Fibroblast of peridontal ligament (primary cell): ENCODE data around the gene PPP2R1B.
"Not testable (repeated sequence)": the region's sequence is repeated elsewhere in the genome, so short reads cannot be mapped to it uniquely, and the experiment has no call there.

Experiments used
- DNase-seq: peaks from one replicate; pipeline ENCODE4 v3.0.0-alpha.2; 2010; ENCODE audit errors: extremely low read depth

The PPP2R1B gene

DNA sequence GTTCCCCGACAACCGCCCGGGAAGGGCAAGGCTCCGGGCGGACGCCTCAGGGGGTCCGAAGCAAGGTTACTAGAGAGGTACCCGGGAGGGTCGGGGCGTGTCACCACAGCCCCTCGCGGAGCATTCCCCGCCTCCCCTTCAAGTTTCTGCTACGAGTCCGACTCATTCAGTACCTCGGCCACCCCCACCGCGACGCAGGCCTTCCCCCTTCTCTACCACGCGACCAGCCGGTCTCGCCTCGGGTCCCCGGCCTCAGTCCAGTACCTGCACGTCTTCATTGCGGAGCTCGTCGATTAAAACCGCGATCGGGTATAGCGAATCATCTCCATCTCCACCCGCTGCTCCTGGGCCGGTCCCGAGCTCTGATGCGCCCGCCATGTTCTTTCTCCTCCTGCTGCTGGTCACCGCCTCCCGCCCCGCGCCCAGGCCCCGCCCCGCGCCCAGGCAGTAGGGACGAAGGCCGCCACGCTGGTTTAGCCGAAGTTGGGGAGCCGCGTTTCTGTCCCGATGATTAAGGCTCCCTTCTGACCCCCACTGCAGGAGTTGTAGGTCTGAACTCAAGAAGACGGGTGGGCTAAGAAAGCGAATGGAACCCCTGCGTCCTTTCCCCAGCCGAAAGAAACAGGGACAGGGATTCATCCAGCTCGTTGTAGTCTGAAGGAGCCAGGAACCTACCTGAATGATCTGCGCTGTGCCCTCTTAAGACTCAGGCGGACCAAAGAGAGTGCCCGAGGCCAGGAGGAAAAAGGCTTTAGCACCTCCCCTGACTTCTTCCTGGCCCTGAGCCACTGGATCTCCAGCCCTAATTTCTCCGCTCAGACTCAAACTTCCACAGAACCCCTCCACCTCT lies at the start of gene PPP2R1B:
TSS of gene PPP2R1B (minus strand) at position 406 of the 850 bp plus-strand sequence. CDS start at position 378, 28 bp downstream.
- peak; percentile 65 for DNase-seq

DNA sequence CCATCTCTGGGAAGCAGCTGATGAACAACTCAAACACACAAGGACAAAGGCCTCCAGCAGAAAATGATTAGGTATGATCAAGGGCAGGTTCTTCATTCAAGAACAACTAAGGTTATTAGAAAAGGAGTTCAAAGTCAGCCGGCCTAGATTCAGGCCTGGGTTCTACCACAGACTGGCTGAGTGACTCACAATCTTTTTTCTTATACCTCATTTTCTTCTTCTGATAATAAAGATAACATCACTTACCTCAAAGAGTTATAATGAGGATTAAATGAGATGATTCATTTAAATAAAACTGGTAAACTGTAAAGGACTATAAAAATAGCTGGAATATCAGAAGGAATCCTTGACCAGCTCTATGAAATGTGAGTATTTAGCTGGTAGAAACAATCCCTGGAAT lies 49.3 kb upstream of the PPP2R1B start:
- no peak for DNase-seq

DNA sequence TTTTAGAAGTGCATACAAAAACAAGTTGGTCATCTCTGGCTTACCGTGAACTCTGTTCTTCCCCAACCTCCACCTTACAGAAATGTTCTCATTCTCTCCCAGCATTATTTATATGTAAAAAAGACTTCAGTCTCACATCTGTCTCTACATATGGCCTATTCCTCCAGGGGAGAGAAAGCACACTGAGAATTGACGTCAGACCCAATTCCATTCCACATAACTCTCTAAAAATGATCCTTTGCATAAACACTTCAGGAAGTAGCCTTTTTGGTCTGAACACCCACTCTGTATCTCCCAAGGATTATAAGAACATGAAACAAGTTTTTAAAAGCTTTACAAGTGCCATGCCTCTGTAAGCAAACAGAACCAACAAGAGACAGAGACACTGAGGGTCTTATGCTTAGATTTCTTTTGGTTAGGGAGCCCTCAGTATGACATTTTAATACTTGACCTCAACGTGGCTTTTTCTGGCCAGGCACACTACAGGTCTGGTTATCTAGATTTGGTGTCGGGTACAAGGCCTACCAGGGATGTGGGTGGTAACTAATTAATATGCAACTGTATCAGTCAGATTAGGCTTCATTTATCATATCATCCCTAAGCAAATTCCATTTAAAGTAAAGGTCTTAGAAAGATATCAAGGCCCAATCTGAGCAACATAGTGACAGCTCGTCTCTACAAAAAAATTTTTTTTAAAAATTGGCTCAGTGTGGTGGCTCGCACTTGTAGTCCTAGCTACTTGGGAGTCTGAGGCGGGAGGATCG lies 48.5 kb upstream of the PPP2R1B start:
- DNase-seq: peak; percentile 95

DNA sequence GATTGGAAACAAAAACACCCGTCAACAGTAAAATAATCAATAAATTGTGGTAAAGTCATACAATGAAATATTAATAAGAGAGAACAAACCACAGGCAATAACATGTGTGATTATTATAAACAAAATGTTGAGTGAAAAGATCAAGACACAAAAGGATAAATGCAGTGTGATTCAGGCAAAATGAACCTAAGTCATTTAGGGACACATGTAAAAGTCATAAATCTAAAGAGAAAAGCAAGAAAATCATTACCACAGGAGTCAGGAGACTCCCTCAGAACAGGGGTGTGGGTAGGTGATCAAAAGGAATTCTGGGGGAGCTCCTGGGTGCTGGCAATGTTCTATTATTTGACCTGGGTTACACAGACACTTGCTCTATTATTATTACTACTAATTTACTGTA lies 47.9 kb upstream of the PPP2R1B start:
- DNase-seq: no peak

DNA sequence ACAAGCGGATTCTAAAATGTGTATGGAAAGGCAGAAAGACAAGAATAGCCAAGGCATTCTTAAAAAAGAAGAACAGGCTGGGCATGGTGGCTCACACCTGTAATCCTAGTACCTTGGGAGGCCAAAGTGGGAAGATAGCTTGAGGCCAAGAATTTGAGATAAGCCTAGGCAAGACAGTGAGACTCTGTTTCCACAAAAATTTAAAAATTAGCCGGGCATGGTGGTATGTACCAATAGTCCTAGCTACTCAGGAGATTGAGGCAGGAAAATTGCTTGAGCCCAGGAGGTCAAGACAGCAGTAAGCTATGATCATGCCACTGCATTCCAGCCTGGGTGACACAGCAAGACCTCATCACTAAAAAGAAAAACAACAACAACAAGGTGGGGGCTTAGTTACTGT lies 46.0 kb upstream of the PPP2R1B start:
- no peak for DNase-seq

DNA sequence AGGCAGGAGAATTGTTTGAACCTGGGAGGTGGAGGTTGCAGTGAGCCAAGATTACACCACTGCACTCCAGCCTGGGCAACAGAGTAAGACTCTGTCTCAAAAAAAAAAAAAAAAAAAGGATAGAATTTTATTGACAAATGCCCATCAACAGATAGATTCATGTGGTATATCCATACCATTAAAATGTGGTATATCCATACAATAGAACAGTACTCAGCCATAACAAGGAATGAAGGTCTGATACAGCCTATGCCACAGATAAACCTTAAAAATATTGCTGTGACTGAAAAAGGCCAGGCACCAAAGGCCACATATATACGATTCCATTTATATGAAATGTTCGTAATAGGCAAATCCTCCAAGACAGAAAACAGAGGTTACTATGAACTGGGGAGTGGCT lies 45.3 kb upstream of the PPP2R1B start:
- no peak for DNase-seq

DNA sequence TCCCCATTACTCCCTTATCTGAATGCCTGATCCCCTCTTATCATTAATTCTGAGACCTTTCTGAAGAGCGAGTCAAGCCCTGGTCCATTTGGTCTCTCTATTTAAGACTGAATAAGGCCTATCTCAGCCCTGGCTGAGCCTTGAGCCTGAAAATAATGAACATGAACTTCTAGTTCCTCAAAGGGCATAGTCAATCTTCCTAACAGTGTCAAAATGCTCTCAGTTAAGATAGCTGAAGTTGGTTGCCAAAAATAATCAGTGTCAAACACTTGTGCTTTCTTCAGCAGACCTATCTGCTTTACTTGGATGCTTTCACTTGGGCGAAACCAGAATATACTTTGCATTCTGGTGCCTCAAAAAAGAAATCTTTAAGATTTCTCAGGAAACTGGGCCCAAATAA lies 42.6 kb upstream of the PPP2R1B start:
- no peak for DNase-seq

DNA sequence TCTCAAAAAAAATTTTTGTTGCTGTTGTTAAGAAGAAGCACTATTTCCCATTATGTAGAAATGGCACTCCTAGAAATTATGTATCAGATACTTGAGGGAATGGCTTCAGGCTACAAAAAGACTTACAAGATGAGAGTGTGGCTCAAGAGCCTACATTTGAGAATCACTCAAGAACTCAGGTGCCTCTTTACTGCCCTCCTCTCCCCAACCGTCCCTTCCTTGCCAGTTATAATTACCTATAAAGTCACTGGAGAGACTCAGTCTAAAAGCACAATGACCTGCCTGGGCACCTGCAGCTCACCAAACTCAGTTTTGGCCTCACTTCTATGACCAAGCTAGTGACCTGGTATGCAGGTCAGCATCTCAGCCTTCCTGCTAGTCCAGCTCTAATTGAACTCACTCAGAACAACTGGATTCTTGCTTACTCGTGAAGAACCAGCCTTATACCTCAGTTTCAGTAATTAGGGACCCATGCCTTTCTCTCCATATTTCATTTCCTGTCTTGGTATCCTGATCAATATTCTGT lies 41.9 kb upstream of the PPP2R1B start:
- no peak for DNase-seq

DNA sequence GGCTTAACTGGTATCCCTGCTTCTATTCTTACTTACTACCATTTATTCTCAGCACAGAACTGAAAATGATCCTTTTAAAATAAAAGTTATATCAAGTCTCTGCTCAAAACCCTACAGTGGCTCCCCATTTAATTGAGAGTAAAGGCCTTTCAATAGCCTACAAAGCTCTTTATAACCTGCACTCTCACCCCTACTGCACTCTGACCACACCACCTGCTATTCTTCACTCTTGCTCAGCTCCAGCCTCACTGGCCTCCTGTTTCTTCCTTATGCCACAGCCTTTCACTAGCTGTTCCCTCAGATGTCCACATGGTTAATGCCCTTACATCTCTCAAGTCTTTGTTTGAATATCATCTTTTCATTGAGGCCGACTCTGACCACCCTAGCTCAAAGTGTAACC lies 40.9 kb upstream of the PPP2R1B start:
- DNase-seq: no peak

DNA sequence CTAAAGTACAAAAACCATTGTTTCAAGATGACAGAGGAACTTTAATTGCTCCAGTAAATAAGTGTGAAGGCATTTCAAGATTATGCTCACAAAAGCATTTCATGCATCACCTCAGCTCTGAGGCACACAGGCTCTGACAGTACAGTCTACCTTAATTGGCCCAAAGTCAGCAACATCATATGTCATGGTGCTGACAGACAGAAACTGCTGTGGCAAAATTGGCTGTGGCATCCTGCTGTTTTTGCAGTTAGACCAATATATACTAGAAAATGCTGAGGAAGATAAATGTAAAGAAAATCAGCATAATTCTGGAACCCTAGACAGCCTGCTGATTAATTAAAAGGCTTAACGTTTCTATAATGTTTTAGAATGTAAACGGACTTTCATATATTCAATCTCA lies 34.9 kb upstream of the PPP2R1B start:
- no peak for DNase-seq

DNA sequence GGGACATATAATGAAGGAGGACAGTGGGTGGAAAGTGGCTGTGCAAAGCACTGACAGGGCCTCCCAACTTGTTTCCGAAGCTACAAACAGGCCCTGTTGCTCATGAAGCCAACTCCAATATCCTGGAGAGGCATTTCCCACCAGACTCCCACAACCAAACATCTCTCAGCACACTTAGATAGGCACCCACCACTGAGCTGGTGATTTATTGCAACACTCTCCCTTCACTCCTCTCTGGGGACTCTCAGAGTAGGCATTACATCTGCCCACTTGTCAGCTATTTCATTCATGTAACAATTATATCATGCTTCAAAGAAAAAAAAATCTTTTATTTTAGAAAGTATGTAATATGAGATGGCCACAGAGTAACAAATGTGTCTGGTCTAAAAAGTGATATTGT lies 32.1 kb upstream of the PPP2R1B start:
- DNase-seq: no peak

DNA sequence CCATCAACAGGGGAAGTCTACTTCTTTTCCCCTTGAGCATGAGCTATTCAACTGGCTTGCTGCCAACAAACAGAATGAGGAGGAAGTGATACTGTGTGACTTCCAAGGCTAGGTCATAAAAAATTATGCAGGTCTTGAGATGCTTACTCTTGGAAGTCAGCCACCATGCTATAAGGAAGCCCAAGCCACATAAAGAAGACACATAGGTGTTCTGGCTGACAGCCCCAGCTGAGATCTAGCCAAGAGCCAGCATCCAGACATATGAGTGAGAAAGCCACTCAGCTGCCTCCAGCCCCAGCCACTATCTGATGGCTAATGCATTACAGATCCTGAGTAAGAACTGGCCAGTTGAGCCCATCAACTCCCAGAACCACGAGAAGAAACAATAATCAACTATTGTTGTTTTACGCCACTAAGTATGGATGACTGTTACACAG lies 31.0 kb upstream of the PPP2R1B start:
- DNase-seq: no peak

DNA sequence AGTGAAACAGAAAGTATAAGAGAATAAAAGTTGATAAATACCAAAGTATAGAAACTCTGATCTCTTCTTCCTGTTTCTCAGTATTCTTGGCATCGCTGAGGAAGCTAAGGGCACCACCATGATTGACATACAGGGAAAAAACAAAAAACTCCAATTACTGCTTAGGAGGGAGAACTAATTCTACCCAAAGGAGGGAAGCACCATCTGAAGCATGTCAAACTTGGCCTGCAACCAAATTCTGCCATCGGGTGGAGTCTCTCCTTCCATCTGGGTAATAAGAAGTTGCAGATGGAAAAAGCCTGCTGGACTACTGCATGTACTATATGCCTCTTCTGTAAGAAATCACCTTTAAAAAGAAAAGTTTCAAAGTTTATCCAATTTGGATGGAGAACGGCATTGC lies 30.5 kb upstream of the PPP2R1B start:
- DNase-seq: peak; percentile 74

DNA sequence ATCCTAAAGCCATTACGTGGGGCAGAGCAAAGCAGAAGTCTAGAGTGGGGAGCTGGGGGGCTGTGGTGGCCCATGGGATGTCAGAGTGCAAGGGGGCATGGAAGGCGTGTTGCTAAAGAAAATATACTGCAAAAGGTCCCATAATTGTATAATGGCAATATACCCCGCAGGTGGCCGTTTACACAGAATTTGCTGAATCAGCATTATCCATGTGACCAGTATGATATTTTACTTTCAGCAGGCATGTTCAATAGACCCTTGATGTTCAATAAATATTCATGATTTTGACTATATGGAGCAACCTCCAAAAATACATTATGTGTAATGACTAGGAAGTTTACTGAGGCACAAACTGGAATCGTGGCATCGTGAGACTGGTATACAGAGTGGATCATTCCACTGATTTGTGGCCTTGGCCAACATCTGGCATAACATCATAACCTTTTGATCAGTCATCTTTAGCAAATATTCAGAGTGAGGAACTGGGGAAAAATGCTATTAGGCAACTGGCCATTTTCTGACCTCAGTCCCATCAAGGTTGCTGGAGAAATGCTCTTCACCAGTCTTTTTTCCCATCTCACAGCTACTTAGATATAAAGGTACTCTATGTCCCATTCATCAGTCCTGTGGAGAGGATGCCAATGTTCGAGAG lies 29.3 kb upstream of the PPP2R1B start:
- peak; percentile 86 for DNase-seq

DNA sequence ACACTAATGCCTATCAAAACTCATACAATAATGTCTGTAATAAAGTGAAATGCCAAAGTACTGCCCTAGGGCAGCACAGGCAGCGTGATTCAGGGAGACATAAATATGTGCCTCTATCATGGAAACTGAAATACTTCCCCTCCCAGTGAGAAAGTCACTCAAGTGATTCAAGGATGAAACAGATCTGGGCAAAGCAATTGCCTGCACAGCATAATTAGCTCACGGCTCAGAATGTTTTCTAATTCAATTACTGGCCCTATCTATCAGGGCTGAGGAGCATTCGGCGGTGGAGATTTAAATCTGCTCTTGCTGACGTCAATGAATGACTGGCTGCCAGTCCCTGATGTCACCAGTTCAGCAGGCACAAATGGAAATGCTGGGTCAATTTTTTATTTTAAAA lies 27.7 kb upstream of the PPP2R1B start:
- DNase-seq: peak; percentile 85

DNA sequence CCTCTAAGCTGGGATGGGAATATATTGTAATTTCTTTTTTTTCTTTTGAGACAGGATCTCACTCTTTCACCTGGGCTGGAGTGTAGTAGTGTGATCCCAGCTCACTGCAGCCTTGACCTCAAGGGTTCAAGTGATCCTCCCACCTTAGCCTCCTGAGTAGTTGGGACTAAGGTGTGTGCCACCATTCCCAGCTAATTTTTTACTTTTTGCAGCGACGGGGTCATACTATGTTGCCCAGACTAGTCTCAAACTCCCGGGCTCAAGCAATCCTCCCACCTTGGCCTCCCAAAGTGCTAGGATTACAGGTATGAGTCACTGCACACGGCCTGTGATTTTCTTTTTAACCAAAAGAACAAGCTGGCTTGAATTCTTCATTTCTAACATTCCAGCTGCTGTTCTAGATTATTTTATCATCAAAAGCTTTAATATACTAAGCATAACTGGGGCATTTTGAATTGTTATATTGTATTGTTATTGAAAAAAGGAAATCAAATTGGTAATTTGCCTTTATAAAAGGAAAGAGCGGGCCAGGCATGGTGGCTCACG lies 26.8 kb upstream of the PPP2R1B start:
- peak; percentile 44 for DNase-seq

DNA sequence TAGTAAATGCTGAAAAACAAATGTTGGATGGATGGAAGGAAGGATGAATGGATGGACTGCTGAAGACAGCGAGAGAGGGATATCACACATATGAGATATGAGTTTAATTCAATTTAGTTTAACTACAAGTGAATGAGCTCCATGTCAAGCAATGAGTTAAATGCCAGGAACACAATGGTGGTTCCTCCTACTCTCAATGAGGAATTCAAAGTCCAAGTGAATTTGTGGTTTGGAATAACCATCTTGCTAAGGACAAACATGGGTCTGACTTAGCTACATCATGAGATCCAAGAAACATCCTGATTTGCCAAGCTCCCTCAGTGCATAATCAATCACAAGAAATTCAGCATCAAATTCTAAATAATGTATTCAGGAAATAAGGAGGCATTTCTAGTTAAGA lies 26.1 kb upstream of the PPP2R1B start:
- DNase-seq: peak; percentile 48

DNA sequence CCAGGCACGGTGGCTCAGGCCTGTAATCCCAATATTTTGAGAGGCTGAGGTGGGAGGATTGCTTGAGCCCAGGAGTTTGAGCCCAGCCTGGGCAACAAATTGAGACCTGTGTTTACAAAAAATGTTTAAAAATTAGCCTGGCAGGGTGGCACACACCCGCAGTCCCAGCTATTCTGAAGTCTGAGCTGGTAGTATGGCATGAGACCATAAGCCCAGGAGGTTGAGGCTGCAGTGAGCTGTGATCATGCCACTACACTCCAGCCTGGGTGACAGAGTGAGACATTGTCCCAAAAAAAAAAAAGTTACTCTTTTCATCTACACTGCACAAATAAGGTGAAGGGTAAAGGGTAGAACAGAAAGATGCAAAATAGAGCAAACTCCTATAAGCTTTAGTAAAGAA lies 22.3 kb upstream of the PPP2R1B start:
- no peak for DNase-seq

DNA sequence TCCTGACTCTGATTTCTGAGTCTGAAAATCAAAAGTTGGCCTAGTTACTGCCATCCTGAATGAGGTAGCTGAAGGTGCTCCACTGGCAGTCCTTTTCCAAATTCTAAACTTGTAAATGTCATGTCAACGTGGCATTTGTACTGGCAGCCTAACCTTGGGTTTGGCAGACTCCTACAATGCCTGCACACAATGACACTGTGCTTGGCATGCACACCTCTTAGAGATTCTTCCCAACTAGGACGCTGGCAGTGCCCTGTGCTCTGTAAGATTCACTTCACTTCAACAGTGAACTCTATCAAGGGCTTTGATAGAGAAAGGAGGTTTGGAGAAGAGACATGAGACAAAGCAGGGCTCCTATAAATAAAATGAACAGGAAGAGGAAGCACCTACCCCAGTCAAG lies 21.9 kb upstream of the PPP2R1B start:
- no peak for DNase-seq

DNA sequence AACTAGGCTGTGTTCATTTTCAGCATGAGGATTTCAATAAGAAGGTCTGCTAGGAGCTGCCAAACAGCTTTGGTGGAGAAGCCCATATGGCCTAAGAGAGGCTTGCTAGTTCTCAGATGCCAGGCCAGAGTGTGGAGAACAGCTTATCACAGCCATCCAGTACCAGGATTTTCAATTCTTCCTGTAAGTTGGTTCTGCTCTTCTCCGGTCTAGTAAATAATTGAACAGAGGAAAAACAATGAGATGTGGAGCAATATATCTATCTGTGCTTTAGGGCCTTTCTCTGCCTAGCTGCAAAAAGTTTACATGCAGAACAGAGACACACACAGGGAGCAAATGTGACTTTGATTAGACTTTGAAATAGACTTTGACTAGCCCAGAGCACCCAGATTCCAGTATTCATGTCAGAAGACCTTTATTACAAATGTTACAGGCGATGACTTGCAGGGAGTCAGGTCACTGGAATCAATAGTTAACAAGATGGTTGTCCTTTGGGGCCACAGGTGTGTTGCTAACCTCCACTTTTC lies 19.8 kb upstream of the PPP2R1B start:
- no peak for DNase-seq

DNA sequence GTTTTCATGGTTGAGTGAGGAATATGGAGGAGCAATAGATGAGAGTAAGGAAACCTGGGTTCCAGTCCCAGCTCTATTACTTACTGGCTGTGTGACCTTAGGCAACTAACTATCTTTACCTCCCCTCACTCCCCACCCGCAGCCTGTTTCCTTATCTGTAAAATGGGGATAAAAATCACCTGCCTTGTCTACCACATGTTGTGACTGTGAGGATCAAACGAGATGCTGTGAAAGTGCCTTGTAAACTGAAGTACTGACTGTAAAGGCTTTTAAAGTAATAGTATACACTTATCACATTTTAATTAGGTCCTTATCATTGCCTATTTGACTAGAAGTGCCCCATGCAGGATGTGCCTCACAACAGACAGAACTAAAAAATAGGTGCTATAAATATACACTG lies 18.9 kb upstream of the PPP2R1B start:
- no peak for DNase-seq

DNA sequence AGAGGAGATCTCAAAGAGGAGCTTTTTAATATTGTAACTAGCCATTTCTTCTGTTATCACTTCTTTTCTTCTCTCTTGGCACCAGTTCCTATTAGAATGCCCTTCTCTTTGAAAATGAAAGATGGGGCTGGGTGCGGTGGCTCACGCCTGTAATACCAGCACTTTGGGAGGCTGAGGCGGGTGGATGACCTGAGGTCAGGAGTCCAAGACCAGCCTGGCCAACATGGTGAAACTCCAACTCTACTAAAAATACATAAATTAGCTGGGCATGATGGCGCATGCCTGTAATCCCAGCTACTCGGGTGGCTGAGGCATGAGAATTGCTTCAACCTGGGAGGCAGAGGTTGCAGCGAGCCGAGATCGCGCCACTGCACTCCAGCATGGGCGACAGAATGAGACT lies 18.1 kb upstream of the PPP2R1B start:
- DNase-seq: not testable (repeated sequence)
